Lower leg skin (tissue), 4 donors: ENCODE measurements around the gene ZFP57. TPM values are rescaled to one million over a fixed set of nuclear protein-coding genes. Genes with fewer than 3 reads are reported as not detected.

Source experiments
- DNase-seq, 2 donors: peaks; one replicate each; pipeline ENCODE4 v3.0.0-alpha.2; 2019; ENCODE audit warnings: low spot score in 2 of 2
- H3K4me3 ChIP-seq: fragments of 200-600 bp; sonication (generic); 2 replicates; pipeline ENCODE4 v1.5.1; 2017; ENCODE audit warnings: mild to moderate bottlenecking, low read depth; ENCODE audit not compliant: poor library complexity, severe bottlenecking
- CTCF ChIP-seq, 3 donors: fragments of 450-650 bp; IDR thresholded peaks; one replicate each; pipeline ENCODE4 v1.5.1; 2016; ENCODE audit warnings: antibody characterized with exemption in 3 of 3, mild to moderate bottlenecking in 3 of 3, moderate library complexity in 2 of 3
- POLR2A ChIP-seq, 2 donors: fragments of 450-650 bp; IDR thresholded peaks; one replicate each; pipeline ENCODE4 v1.6.1; 2016 to 2017; ENCODE audit warnings: antibody characterized with exemption in 2 of 2, mild to moderate bottlenecking in 1 of 2, moderate library complexity in 1 of 2
- WGBS, 2 donors: methylation state at CpG; one replicate each; pipeline ENCODE4 v1.1.5; 2018; 5-methylcytosine and 5-hydroxymethylcytosine counted together
- intact Hi-C: fragments of 100-400 bp; cut with DNase I; formaldehyde crosslinking; loops from one replicate; pipeline ENCODE4 v1.15.0; 2023; ENCODE audit warnings: low total_unique reads
- total RNA-seq, 4 donors: library from RNA; depleted of rRNA; stranded (reverse); fragments of >200 nt; gene quantifications; one replicate each; pipeline ENCODE4 v1.1.0, GENCODE V29; 2016

Gene ZFP57
- total RNA-seq, 4 donors from 2014 or later = 0.15 to 4.8 (median 2.4) TPM

- intact Hi-C loops = no loop called here
- 4 to 5% methylated on average over 46 to 47 of the region's 53 CpGs for WGBS, 2 donors
- TF ChIP-seq POLR2A (IDR thresholded peaks at IDR 0.05) (no peak), CTCF (IDR thresholded peaks at IDR 0.05) (no peak)
- H3K4me3 ChIP-seq = peak overlapping the region; percentile 70
- peak; percentile 27 to 95 for DNase-seq
Measured at GRCh38 chr6:29631860-29632731, 48.9 kb downstream of the ZFP57 start.

GRCh38 chr6:29631209-29631810, 49.6 kb downstream of the ZFP57 start:
- intact Hi-C loops = no loop called here
- no peak for TF ChIP-seq CTCF (IDR thresholded peaks at IDR 0.05)
- no peak for TF ChIP-seq POLR2A (IDR thresholded peaks at IDR 0.05)
- 73 to 81% methylated on average over 14 of the region's 14 CpGs for WGBS, 2 donors
- H3K4me3 ChIP-seq = no peak overlapping the region
- DNase-seq = peak in 1 of 2 donors; percentile 82

- 83 to 93% methylated on average over 9 of the region's 9 CpGs for WGBS, 2 donors
- no peak overlapping the region for H3K4me3 ChIP-seq
- TF ChIP-seq POLR2A (IDR thresholded peaks at IDR 0.05) (no peak), CTCF (IDR thresholded peaks at IDR 0.05) (no peak)
- intact Hi-C loops = no loop called here
- no peak for DNase-seq
Measured at GRCh38 chr6:29630315-29630714, 50.6 kb downstream of the ZFP57 start.

- H3K4me3 ChIP-seq = no peak overlapping the region
- intact Hi-C loops = no loop called here
- no peak for DNase-seq
- 75 to 78% methylated on average over 2 of the region's 2 CpGs for WGBS, 2 donors
- TF ChIP-seq POLR2A (IDR thresholded peaks at IDR 0.05) = no peak
Measured at GRCh38 chr6:29629571-29629970, 51.4 kb downstream of the ZFP57 start.

GRCh38 chr6:29628419-29629281, 52.3 kb downstream of the ZFP57 start:
- WGBS, 2 donors = 4 to 6% methylated on average over 32 of the region's 32 CpGs

More at GRCh38 chr6:29628419-29629281, 52.3 kb downstream of the ZFP57 start:
- peak overlapping the region; percentile 37 for H3K4me3 ChIP-seq
- DNase-seq = peak; percentile 58 to 94
- TF ChIP-seq POLR2A (IDR thresholded peaks at IDR 0.05) (no peak), CTCF (IDR thresholded peaks at IDR 0.05) (no peak)
- intact Hi-C loops = no loop called here
